ENCODE data around the gene OR9I1. TPM values are rescaled to one million over a fixed set of nuclear protein-coding genes. Genes with fewer than 3 reads are reported as not detected.

OR9I1 gene
- total RNA-seq, 3 donors from 2014 or later = not detected

GRCh38 chr11:58142761-58143160 is 17.4 kb upstream of the OR9I1 start:
- intact Hi-C loops (cut with DNase I; ENCODE audit: low total_unique reads) = no loop called here
- H3K9me3 ChIP-seq = no peaks in the 10 kb centered on the region
- no peaks in the 10 kb centered on the region for H3K4me1 ChIP-seq
- no peaks in the 10 kb centered on the region for H3K36me3 ChIP-seq
- DNase-seq (ENCODE audit: low spot score in 2 of 2) = no peak
- H3K27me3 ChIP-seq = no peaks in the 10 kb centered on the region
- H3K4me3 ChIP-seq = no peak overlapping the region
- TF ChIP-seq POLR2A (IDR thresholded peaks at IDR 0.05) = no peak
- TF ChIP-seq, protein P1, sequence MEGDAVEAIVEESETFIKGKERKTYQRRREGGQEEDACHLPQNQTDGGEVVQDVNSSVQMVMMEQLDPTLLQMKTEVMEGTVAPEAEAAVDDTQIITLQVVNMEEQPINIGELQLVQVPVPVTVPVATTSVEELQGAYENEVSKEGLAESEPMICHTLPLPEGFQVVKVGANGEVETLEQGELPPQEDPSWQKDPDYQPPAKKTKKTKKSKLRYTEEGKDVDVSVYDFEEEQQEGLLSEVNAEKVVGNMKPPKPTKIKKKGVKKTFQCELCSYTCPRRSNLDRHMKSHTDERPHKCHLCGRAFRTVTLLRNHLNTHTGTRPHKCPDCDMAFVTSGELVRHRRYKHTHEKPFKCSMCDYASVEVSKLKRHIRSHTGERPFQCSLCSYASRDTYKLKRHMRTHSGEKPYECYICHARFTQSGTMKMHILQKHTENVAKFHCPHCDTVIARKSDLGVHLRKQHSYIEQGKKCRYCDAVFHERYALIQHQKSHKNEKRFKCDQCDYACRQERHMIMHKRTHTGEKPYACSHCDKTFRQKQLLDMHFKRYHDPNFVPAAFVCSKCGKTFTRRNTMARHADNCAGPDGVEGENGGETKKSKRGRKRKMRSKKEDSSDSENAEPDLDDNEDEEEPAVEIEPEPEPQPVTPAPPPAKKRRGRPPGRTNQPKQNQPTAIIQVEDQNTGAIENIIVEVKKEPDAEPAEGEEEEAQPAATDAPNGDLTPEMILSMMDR (IDR thresholded peaks at IDR 0.05) = no peak
- TF ChIP-seq POLR2AphosphoS5 (IDR thresholded peaks at IDR 0.05) = no peak
- no peak overlapping the region for H3K27ac ChIP-seq

DNA sequence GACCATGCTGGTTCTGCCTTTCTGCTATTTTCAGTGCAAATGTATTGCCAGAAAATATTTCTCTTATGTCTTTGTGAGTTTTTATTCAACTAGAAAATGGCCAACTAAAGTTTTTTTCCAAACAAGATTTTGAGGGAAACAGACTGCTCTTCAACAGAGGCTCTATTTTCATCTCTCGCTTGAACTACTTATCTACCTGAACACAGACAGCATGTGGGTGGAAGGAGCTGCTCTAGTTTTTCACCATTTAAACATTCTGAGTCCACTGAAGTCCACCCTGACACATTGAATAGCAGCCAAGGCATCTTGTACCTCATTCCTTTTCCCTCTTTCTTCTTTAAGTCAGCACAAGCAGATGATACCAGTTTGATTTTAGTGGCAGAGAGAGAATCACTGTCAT is 9.8 kb upstream of the OR9I1 start:
- no peaks in the 10 kb centered on the region for H3K4me1 ChIP-seq
- H3K27me3 ChIP-seq = no peaks in the 10 kb centered on the region
- H3K27ac ChIP-seq = no peak overlapping the region
- no peak for DNase-seq (ENCODE audit: low spot score in 2 of 2)
- intact Hi-C loops (cut with DNase I; ENCODE audit: low total_unique reads) = no loop called here
- TF ChIP-seq, protein P1 (IDR thresholded peaks at IDR 0.05) = no peak
- no peak for TF ChIP-seq POLR2A (IDR thresholded peaks at IDR 0.05)
- no peak for TF ChIP-seq POLR2AphosphoS5 (IDR thresholded peaks at IDR 0.05)
- no peaks in the 10 kb centered on the region for H3K36me3 ChIP-seq
- no peaks in the 10 kb centered on the region for H3K9me3 ChIP-seq
- no peak overlapping the region for H3K4me3 ChIP-seq

GRCh38 chr11:58134151-58134550 is 8.8 kb upstream of the OR9I1 start:
- intact Hi-C loops (cut with DNase I; ENCODE audit: low total_unique reads) = no loop called here
- TF ChIP-seq, protein P1 (IDR thresholded peaks at IDR 0.05) = no peak
- TF ChIP-seq POLR2A (IDR thresholded peaks at IDR 0.05) (no peak), POLR2AphosphoS5 (IDR thresholded peaks at IDR 0.05) (no peak)
- Histone ChIP-seq H3K9me3 (no peaks in the 10 kb centered on the region), H3K36me3 (no peaks in the 10 kb centered on the region), H3K27ac (no peak overlapping the region), H3K4me1 (no peaks in the 10 kb centered on the region), H3K4me3 (no peak overlapping the region), H3K27me3 (no peaks in the 10 kb centered on the region)
- no peak for DNase-seq (ENCODE audit: low spot score in 2 of 2)

- H3K27me3 ChIP-seq = no peaks in the 10 kb centered on the region
- no peaks in the 10 kb centered on the region for H3K4me1 ChIP-seq
- TF ChIP-seq, protein P1 (IDR thresholded peaks at IDR 0.05) = no peak
- TF ChIP-seq POLR2AphosphoS5 (IDR thresholded peaks at IDR 0.05) (no peak), POLR2A (IDR thresholded peaks at IDR 0.05) (no peak)
- H3K36me3 ChIP-seq = no peaks in the 10 kb centered on the region
- intact Hi-C loops (cut with DNase I; ENCODE audit: low total_unique reads) = no loop called here
- H3K9me3 ChIP-seq = no peaks in the 10 kb centered on the region
- no peak for DNase-seq (ENCODE audit: low spot score in 2 of 2)
- no peak overlapping the region for H3K4me3 ChIP-seq
- H3K27ac ChIP-seq = no peak overlapping the region
Measured at GRCh38 chr11:58133309-58134076, 8.2 kb upstream of the OR9I1 start.

DNA sequence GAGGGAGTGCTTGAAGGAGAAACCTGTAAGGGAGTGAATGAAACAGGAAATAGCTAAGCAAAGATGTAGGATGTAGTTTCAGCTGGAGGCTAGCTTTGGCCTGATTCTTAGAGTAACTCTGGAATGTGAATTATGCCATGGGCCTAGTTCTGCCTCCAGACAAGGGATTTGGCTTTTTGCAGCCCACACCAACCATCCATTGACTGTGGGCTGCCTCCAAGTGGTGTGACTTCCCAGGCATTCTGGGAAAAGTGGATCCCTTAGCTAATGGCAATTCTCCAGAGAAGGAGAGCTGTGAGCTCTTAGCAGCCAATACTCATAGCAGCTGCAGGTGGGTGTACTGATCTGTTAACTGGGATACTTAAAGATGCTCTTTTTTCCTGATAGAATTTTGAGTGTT is 2.0 kb upstream of the OR9I1 start:
- Histone ChIP-seq H3K4me1 (no peaks in the 10 kb centered on the region), H3K9me3 (no peaks in the 10 kb centered on the region), H3K27ac (no peak overlapping the region), H3K4me3 (no peak overlapping the region), H3K36me3 (no peaks in the 10 kb centered on the region), H3K27me3 (no peaks in the 10 kb centered on the region)
- no peak for DNase-seq (ENCODE audit: low spot score in 2 of 2)
- no peak for TF ChIP-seq POLR2A (IDR thresholded peaks at IDR 0.05)
- no peak for TF ChIP-seq POLR2AphosphoS5 (IDR thresholded peaks at IDR 0.05)
- TF ChIP-seq, protein P1 (IDR thresholded peaks at IDR 0.05) = no peak
- intact Hi-C loops (cut with DNase I; ENCODE audit: low total_unique reads) = no loop called here

Measured in breast epithelium (tissue), 4 donors.